Left lung (tissue), 10 donors: ENCODE results near the gene DSTYK. TPM values are rescaled to one million over a fixed set of nuclear protein-coding genes. Genes with fewer than 3 reads are reported as not detected.

ENCODE experiments used
- ATAC-seq: fragments of 200-7000 bp; cut with Tn5 transposase; one replicate; pipeline ENCODE4 v1.9.1; 2020; ENCODE audit warnings: moderate library complexity
- DNase-seq, 4 donors: peaks; one replicate each; pipeline ENCODE4 v3.0.0-alpha.2; 2013 to 2020
- H3K27ac ChIP-seq, 2 donors: fragments of 200-600 bp; sonication (generic) in 1 of 2; one replicate each; pipeline versions ENCODE4 v1.5.0 to v1.8.0; 2020 to 2021
- H3K27me3 ChIP-seq, 2 donors: fragments of 200-600 bp; sonication (generic) in 1 of 2; one replicate each; pipeline versions ENCODE4 v1.5.0 to v1.8.0; 2020 to 2021
- H3K36me3 ChIP-seq, 2 donors: fragments of 200-600 bp; sonication (generic) in 1 of 2; one replicate each; pipeline versions ENCODE4 v1.5.0 to v1.8.0; 2020 to 2021
- H3K4me1 ChIP-seq, 2 donors: fragments of 200-600 bp; one replicate each; pipeline ENCODE4 v1.8.0; 2021
- H3K4me3 ChIP-seq, 2 donors: fragments of 200-600 bp; sonication (generic) in 1 of 2; one replicate each; pipeline versions ENCODE4 v1.5.0 to v1.8.0; 2020 to 2021; ENCODE audit warnings: mild to moderate bottlenecking in 1 of 2
- H3K9me3 ChIP-seq, 2 donors: fragments of 200-600 bp; sonication (generic) in 1 of 2; one replicate each; pipeline versions ENCODE4 v1.5.0 to v1.8.0; 2020 to 2021
- CTCF ChIP-seq, 2 donors: fragments of 200-600 bp; sonication (generic) in 1 of 2; IDR thresholded peaks; one replicate each; pipeline versions ENCODE4 v1.5.0 to v1.8.0; 2021; ENCODE audit warnings: antibody characterized with exemption in 2 of 2
- intact Hi-C, 2 donors: fragments of 100-400 bp; cut with DNase I; formaldehyde crosslinking; loops; one replicate each; pipeline versions ENCODE4 v1.11.2 to v1.14.2; 2022
- polyA plus RNA-seq, 6 donors: library from polyadenylated mRNA; unstranded; fragments of 120-200 nt; gene quantifications; one replicate each; pipeline ENCODE4 v1.2.1, GENCODE V29; 2013; ENCODE audit not compliant: insufficient read length in 6 of 6
- total RNA-seq, 2 donors: library from RNA; stranded (reverse); fragmentation: NEBNext Ultra II Directional; extraction: Animal tissue kit (Norgen Biotek cat#: 25700); gene quantifications; one replicate each; pipeline ENCODE4 v1.2.1, GENCODE V29; 2021
- donor health status: DM: no; HTN: yes; CAD: no.
- donor health status: DM: no; HTN: no; CAD: no.

Gene DSTYK
- total and polyA plus RNA-seq, 8 donors = 11.1 to 18.4 (median 17.1) TPM

- no peak for TF ChIP-seq CTCF (IDR thresholded peaks at IDR 0.05)
- no peak overlapping the region for H3K4me3 ChIP-seq
- H3K36me3 ChIP-seq = peaks cover 0 to 90% of the 10 kb centered on the region in 2 donors
- no peak for ATAC-seq
- H3K27me3 ChIP-seq = no peaks in the 10 kb centered on the region
- DNase-seq = no peak
- intact Hi-C loops = no loop called here
- peaks cover 0 to 14% of the 10 kb centered on the region in 2 donors for H3K9me3 ChIP-seq
- no peaks in the 10 kb centered on the region for H3K4me1 ChIP-seq
- H3K27ac ChIP-seq = no peak overlapping the region
These were observed 59.0 kb downstream of the DSTYK start for GRCh38 chr1:205152505-205152904.

GRCh38 chr1:205150651-205151428, 60.7 kb downstream of the DSTYK start:
- DNase-seq = no peak
- Histone ChIP-seq H3K27ac (no peak overlapping the region), H3K36me3 (peaks cover 0 to 90% of the 10 kb centered on the region in 2 donors), H3K4me1 (no peaks in the 10 kb centered on the region), H3K27me3 (no peaks in the 10 kb centered on the region), H3K4me3 (no peak overlapping the region), H3K9me3 (peaks cover 0 to 3% of the 10 kb centered on the region in 2 donors)
- intact Hi-C loops = no loop called here
- no peak for TF ChIP-seq CTCF (IDR thresholded peaks at IDR 0.05)
- no peak for ATAC-seq

GRCh38 chr1:205147191-205147835, 64.2 kb downstream of the DSTYK start:
- Histone ChIP-seq H3K27me3 (no peaks in the 10 kb centered on the region), H3K27ac (no peak overlapping the region), H3K4me3 (no peak overlapping the region), H3K9me3 (no peaks in the 10 kb centered on the region), H3K4me1 (no peaks in the 10 kb centered on the region), H3K36me3 (peaks cover 0 to 60% of the 10 kb centered on the region in 2 donors)
- DNase-seq = no peak
- no peak for TF ChIP-seq CTCF (IDR thresholded peaks at IDR 0.05)
- intact Hi-C loops = no loop called here
- ATAC-seq = no peak

- ATAC-seq (peak; percentile 48), DNase-seq (peak in 1 of 4 donors; percentile 4)
- no peak for TF ChIP-seq CTCF (IDR thresholded peaks at IDR 0.05)
- H3K27me3 ChIP-seq = no peaks in the 10 kb centered on the region
- intact Hi-C loops = no loop called here
- H3K9me3 ChIP-seq = no peaks in the 10 kb centered on the region
- no peak overlapping the region for H3K4me3 ChIP-seq
- peaks cover 0 to 8% of the 10 kb centered on the region in 2 donors for H3K4me1 ChIP-seq
- H3K27ac ChIP-seq = peak overlapping the region in 1 of 2 donors; percentile 4
- peaks cover 0 to 42% of the 10 kb centered on the region in 2 donors for H3K36me3 ChIP-seq
These were observed 66.8 kb downstream of the DSTYK start for GRCh38 chr1:205144751-205145150.

- TF ChIP-seq CTCF (IDR thresholded peaks at IDR 0.05) = no peak
- DNase-seq = no peak
- H3K4me1 ChIP-seq = peaks cover 0 to 8% of the 10 kb centered on the region in 2 donors
- no peak overlapping the region for H3K4me3 ChIP-seq
- H3K27me3 ChIP-seq = no peaks in the 10 kb centered on the region
- intact Hi-C loops = no loop called here
- no peaks in the 10 kb centered on the region for H3K9me3 ChIP-seq
- ATAC-seq = no peak
- no peak overlapping the region for H3K27ac ChIP-seq
- H3K36me3 ChIP-seq = peaks cover 0 to 38% of the 10 kb centered on the region in 2 donors
These were observed 67.3 kb downstream of the DSTYK start for GRCh38 chr1:205144046-205144720.
